ENCODE results near the gene TBC1D2.
"Not testable (repeated sequence)": the region's sequence is repeated elsewhere in the genome, so short reads cannot be mapped to it uniquely, and the experiment has no call there.

The TBC1D2 gene, protein sequence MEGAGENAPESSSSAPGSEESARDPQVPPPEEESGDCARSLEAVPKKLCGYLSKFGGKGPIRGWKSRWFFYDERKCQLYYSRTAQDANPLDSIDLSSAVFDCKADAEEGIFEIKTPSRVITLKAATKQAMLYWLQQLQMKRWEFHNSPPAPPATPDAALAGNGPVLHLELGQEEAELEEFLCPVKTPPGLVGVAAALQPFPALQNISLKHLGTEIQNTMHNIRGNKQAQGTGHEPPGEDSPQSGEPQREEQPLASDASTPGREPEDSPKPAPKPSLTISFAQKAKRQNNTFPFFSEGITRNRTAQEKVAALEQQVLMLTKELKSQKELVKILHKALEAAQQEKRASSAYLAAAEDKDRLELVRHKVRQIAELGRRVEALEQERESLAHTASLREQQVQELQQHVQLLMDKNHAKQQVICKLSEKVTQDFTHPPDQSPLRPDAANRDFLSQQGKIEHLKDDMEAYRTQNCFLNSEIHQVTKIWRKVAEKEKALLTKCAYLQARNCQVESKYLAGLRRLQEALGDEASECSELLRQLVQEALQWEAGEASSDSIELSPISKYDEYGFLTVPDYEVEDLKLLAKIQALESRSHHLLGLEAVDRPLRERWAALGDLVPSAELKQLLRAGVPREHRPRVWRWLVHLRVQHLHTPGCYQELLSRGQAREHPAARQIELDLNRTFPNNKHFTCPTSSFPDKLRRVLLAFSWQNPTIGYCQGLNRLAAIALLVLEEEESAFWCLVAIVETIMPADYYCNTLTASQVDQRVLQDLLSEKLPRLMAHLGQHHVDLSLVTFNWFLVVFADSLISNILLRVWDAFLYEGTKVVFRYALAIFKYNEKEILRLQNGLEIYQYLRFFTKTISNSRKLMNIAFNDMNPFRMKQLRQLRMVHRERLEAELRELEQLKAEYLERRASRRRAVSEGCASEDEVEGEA

DNA sequence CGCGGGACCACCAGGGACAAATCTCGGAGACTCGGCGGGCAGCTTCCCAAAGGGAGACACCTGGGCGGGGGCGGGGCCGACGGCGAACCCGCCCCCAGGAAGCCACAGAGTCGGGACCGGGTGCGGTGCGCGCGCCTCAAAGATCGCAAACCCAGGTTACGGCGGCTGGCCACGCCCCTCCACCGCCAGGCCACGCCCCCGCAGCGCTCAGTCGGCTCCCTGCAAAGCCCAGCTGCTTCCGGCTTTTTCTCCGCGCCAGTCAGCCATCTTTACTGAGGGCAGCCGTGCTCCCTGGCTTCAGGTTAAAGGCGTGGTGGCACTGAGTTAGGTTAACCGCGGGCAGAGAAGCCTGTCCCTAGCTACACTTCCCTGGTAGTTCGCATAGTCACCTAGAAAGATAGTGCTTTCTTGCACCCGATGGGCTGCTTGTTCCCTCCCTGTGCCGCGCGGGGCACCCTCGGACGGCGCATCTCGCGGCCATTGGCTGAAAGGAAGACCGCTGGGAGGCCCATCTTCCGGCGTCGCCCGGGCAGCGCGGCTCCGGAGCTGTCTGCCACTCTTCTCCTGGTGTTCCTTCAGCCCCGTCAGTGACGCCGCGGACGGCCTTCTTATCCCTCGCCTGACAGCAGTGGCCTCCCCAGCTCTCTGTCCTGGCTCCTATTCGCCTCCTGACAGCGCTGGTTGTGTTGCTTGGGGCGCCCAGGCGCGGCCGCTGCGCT, at the start of gene TBC1D2:
TBC1D2 (minus strand) TSS at position 72 of the 719 bp plus-strand sequence. CDS start 108 bp downstream, outside the sequence.
- peak; percentile 50 to 85 for DNase-seq

DNA sequence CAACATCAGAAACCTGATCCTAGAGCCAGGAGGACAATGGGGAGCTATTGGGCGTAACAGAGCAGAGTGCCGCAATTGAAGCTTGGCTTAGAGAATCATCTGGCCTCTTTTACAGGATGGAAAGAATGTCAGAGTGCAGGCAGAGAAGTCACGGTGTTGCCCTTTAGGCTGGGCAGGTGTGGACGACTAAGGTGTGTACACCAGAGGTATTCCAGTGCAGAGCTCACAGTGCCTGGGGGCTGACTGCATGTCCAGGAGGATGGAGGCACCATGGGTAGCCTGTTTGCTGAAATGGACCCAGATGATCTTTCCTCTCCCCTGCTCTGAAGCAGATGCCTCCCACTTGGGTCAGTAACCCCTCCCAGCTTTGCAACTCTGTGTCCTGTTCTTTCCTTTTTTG, 48.9 kb upstream of the TBC1D2 start:
- no peak for DNase-seq

DNA sequence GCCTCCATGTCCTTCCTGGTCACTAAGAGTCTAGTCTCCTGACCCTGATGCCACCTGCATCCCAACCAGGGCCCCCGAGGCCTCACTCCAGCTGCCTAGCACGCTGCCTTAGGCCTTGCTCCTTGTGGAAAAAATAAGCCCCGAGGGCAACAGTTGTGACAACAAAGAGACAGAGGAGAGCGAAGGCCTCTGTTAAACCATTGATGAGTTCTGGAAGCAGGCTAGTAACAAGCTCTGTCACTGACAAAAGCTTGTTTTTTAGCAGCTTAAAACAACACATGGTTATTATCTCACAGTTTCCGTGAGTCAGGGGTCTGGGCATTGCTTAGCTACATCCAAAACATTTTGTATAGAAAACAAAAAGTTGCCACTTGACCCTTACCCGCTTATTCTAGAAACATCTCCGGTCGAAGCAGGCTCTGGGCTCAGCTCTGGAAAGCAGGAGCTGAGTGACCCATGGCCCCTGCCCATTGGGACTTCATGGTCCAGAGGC, 48.2 kb upstream of the TBC1D2 start:
- no peak for DNase-seq

DNA sequence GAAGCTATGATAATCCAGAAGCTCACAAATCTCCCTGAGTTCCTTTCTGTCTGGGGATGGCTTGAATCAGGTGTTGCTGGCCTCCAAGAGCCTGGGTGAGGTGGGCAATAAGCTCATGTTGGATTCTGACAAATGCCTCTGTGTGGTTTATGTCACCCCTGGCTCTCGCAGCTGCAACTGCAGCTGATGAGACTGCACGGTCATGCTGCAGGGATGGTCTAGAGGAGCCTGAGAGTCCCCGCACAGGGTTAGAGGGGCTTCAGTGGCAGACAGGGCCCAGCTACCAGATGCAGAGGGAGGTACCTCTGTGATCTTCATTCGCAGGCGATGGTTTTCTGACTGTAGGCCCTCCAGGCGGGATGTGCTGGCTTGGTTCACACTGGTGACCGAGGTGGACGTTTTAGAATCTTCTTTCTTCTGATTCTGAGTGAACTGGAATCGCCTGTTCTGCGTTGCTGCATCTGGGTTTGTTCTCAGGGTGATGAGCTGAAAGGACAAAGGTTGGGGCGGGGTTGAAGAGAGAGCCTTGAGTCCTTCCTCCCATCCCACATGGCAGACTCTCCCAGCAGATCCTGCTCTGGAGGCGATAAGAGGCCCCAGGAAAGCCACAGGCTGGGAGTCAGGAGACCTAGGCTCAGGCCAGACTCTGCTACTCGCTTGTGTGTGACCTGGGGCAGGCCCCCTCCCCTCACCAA, 47.6 kb upstream of the TBC1D2 start:
- no peak for DNase-seq

DNA sequence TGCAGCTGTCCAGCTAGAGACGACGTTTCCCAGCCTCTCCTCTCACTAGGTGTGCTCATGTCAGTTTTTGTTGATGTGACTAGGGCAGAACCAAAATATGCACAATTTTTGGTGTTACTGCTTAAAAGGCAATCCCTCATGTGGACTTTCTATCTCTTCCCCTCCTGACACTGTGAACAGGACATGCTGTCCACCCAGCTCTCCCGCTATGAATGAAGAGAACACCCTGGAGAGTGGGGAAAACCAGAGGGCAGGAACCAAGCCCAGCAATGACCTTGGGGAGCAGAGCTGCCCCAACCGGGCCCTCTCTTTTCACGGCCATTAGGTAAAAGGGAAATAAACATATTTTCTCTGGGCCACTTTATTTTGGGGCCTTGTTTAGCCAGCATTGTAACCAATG, 46.7 kb upstream of the TBC1D2 start:
- DNase-seq, result no peak

DNA sequence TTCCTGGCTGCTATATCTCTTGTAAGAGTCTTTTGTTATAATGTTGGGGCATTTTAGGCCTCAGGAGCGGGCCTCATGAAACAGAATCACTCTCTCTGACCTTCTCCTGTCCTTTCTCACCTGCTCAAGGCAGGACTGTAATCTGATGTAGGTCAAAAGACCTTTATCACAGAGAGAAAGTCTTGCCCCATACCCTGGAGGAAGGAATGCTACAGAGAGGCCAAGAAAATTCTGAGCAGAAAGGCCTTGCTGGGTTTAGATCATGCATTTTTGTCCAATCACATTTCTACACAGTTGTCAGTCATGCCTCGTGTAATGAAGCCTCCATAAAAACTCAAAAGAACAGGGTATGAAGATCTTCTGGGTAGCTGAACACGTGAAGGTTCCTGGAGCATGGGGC, 45.2 kb upstream of the TBC1D2 start:
- no peak for DNase-seq

DNA sequence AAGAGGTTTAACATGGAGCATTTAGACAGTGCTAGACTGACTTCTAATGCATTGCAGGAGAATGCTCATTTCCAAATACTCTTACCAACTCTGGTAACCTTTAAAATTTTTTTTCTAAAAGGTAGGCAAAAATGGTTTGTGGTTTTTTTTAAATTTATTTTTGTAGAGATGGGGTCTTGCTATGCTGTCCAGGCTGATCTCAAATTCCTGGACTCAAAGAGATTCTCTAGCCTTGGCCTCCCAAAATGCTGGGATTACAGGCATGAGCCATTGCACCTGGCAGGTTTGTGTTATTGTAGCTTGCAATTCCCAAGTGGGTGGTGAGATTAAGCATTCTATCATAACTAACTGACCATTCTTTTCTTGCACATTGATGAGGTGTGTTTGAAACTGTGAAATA, 43.0 kb upstream of the TBC1D2 start:
- DNase-seq, result no peak

DNA sequence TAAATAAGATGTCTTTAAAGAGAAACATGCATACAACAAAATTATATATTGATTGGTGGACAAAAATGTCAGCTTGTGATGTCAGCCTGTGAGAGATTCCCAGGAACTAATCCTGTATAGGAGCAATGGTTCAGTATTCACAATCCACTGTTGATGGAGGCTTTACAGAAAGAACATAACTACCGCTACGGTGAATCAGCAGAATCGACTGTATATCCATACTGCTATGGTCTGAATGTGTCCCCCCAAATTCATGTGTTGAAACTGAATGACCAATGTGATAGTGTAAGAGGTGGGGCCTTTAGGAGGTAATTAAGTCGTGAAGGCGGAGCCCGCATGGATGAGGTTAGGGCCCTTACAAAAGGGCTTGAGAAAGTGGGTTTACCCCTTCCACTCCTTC, 40.4 kb upstream of the TBC1D2 start:
- DNase-seq, result no peak

DNA sequence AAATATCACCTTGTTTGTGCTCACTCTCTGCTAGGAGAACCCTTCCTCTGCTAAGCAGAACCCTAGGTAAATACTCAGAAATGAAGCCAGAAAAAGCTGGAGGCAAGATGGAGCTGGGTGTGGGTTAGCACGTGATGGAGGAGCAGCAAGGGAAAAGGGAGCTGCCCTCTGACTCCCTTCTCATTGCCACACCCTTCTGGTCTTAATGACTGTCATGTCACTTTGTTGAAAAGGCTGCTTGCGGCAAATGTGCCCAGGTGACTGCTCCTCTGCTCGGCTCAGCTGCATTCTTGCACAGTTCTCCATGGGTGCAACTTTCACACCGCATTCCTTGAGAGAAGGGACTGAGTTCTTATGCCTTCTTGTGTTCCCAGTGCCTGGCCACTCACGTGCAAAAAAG, 36.4 kb upstream of the TBC1D2 start:
- no peak for DNase-seq

DNA sequence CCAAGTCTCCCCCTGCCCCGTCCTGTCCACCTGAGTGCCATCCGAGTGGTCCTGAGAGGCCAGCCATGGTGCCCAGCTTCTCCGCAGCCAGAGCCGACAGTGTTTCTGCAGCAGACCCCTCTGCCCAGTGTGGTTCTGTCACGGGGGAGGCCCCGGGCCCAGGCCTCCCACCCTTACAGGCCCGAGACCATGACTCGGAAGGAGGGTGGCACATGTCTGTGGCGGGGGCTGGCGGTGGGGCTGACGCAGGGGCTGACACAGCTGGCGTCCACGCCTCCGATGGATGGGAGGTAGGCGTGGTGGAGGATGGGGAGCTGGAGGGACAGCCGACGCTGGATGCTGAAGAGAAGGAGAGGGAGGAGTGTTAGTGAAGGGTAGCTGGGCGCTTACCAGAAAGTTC, 35.0 kb upstream of the TBC1D2 start:
- no peak for DNase-seq

DNA sequence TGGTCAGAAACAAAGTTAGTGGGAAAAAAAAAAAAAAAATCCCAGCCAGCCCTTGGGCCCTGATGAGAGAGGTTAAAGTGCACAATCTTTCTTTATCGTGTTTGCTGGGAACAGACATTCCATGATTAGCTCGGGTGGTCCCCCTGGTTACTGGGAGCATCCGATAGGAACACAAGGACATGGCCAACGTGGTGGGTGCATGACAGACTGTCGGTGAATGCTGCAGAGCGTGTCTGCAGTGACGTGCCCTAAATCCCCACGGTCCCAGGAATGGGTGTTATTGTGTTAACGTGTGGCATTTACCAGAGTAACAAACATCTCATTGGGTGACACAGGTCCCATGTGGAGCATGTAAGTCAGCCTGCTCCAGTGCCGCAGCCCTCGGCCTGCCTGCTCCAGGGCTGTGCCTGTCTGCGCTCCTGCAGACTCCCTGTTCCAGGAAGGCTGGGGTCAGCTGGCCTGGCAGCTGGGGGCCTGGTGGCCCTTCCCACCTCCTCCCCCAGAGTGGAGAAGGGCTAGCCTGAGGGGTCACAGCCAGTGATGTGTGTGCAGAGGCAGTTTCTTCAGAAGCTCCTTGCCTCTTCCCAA, 34.3 kb upstream of the TBC1D2 start:
- no peak for DNase-seq

DNA sequence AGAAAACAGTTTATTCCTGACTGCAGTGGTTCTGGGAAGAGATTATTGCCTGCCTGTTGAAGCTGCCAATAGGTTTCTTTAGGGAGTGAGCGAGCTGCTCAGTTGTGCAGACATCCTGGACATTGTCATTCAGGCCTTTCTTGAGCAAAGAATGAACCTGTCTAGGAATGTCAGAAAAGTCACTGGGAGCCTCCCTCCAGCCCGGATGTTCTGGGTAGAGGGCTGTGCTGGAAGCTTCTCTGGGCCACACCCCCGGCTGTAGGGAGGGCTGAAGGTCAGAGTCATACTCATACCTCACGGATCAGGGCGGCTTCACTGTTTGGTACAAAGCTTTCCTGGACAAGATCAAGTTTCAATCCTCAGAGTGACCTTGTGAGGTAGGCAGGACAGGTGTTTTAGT, 33.4 kb upstream of the TBC1D2 start:
- DNase-seq, result no peak

DNA sequence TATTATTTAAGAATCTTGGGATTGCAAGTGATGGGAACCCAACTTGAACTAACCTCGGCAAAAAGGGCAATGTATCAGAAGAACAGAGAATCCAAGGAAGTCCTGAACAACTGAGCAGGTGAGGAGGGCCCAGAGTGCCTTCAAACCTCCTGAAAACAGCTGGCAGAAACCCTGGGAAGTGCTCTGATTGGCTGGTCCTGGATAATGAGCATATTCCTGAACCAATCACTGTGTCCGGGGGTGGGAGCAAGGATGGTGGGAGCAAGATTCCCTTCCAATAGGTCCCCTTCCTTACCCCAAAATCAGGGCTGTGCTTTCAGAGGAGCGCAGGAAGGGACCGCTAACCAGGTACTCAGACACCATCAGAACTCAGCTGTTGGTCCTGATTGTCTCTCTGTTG, 31.9 kb upstream of the TBC1D2 start:
- no peak for DNase-seq

DNA sequence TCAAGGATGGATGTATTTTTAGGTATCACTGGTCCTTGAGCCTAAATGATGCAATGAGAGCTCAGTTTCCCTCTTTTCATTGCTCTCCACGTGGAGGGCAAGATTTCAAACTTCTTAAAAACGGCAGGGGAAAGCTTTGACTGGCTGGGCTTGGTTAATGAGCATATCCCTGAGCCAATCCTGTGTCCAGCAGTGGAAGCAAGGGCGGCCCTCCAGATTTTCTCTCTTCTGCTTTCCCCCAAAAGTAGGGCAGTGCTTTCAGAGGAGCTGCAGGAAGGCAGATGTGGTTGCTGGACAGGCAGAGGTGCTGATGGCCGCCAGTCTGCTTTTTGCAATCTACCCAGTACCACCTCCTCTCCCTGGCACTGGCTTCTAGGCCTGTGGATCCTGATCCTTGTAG, 30.0 kb upstream of the TBC1D2 start:
- no peak for DNase-seq

DNA sequence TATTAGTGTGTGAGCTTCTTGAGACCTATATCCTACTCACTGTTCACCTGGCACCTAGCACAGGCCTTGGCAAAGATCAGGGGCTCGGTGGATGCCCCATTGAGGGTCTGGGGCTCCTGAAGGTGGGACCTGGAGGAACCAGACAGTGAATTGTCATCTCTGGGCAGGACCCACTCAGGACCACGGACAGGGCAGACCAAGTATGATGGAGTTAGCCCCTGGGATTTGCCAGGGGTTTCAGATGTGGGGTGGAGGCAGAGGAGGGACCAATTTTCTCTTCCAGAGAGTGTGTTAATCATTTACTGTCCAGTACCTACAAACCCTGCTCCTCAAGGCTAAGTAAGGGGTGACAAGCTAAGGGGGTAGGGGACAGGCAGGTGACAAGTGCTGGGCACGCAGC, 29.3 kb upstream of the TBC1D2 start:
- no peak for DNase-seq

DNA sequence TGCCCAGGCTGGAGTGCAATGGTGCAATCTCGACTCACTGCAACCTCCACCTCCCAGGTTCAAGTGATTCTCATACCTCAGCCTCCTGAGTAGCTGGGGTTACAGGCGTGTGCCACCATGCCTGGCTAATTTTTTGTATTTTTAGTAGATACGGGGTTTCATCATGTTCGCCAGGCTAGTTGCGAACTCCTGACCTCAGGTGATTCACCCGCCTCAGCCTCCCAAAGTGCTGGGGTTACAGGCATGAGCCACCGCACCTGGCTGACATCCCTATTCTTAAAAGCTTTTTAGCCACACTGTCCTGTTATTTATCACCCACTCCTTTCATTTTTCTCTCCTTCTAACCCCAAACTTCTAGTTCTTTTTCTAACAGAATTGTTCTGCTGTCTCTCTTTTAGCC, 27.7 kb upstream of the TBC1D2 start:
- not testable (repeated sequence) for DNase-seq

DNA sequence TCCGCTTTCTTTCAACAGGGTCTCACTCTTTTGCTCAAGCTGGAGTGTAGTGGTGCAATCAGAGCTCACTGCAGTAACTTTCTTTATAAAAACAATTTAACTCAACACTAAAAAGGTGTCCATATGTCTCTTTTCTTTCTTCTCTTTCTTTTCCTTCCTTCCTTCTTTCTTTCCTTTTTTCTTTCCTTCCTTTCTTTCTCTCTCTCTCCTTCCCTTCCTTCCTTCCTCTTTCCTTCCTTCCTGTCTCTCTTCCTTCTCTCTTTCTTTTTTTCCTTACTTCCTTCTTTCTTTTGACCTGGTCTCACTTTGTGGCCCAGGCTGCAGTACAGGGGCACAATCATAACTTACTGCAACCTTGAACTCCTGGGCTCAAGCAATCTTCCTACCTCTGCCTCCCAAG, 25.8 kb upstream of the TBC1D2 start:
- no peak for DNase-seq

DNA sequence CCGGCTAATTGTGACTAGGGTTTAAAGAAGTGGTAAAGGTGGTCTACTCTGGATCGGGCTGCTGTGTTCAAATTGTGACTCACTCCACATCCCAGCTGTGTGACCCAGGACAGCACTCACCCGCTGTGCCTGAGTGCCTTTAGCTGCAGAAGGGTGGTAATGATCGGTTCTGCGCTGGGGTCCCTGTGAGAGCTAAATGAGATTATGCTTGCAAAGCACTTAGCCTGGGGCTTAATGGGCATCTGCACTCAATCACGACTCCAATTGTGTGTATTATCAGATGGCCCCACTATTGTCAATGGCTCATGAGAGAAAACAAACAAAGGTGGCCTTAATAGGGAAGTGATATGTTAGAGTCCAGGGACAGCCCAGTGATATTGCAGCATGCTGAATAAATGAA, 25.1 kb upstream of the TBC1D2 start:
- no peak for DNase-seq

DNA sequence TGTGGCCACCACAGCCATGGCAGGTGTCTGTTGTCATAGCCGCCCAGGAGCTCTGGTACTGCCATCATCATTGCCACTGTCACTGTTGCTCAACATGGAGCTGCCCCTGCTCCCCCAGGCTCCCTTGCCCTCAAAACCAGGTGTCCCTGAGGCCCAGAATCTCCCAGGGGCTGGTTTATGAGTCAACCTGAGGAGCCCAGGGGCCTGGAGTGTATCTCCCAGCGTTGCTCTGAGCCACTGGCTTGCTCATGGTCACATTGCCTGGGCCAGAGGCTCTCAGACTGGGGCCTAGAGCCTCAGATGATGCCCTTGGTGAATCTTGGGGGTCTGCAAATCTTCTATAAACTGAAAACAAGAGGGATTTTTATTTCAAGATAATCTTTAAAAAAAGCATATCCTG, 24.7 kb upstream of the TBC1D2 start:
- no peak for DNase-seq

DNA sequence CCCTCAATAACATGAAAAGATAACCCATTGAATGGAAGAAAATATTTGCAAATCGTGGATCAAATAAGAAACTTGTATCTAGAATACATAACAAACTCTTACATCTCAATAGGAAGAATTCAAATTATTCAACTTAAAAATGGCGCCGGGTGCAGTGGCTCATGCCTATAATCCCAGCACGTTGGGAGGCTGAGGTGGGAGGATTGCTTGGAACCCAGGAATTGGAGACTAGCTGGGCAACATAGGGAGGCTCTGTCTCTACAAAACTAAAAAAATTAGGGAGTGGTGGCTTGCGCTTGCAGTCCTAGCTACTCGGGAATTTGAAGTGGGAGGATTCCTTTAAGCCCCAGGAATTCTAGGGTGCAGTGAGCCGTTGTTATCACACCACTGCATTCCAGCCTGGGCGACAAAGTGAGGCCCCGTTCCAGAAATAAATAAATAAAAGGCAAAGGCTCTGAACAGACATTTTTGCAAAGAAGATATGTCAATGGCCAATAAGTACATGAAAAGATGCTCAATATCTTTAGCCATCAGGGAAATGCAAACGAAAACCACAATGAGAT, 21.5 kb upstream of the TBC1D2 start:
- DNase-seq, result no peak

DNA sequence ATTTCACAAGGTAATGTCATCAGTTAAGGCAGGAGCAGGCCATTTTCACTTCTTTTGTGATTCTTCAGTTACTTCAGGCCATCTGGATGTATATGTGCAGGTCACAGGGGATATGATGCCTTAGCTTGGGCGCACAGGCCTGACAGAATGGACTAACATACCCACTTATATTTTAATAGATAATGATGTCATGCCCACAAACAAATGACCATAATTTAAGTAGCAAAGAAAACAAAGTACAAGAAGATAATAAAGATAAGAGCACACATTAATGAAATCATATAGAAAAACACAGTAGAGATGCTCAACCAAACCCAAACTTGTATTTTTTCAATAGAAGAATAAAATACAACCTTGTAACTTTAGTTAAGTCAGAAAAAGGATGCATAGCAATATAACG, 19.7 kb upstream of the TBC1D2 start:
- DNase-seq, result no peak

DNA sequence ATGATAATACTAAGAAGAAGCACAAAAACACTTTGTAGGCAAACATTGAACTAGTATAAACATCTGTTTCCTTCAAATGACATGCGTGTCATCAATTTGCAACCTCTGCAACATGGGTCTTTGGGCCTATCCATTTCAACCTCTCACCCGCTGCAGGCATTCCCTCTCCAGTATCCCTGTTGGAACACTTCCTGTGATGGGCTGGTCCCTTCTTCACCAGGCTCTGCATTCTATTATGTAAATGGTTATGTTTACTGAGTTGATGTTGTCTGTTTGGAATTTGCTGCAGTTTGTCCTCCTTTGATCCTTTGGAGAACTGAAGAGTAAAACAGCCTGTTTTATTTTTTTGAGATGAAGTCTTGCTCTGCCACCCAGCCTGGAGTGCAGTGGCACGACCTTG, 16.6 kb upstream of the TBC1D2 start:
- DNase-seq, result no peak

Measured in cerebellar nuclear complex (tissue), 1 donor.